ENCODE measurements around the gene SKA3. TPM values are rescaled to one million over a fixed set of nuclear protein-coding genes. Genes with fewer than 3 reads are reported as not detected.

The SKA3 gene
- total and polyA plus RNA-seq, 2 donors (not counting 1 experiment from before 2014, with no cell fraction given): 6.1 to 6.6 TPM

- Histone ChIP-seq H3K4me1 (ENCODE audit: control insufficient read depth, extremely low read depth, insufficient read depth, low read length) (no peaks in the 10 kb centered on the region), H3K9ac (ENCODE audit: insufficient read depth, low read length) (no peak overlapping the region), H3K27me3 (ENCODE audit: control insufficient read depth, insufficient read depth, low read length) (no peaks in the 10 kb centered on the region), H3K4me3 (replicated peaks in 1 of 4; ENCODE audit: control extremely low read depth in 1 of 4, insufficient read depth in 1 of 4, low read depth in 3 of 4, low read length in 4 of 4) (no peak overlapping the region), H3K4me2 (ENCODE audit: extremely low read depth, insufficient read depth, low read length) (no peak overlapping the region), H3K36me3 (ENCODE audit: control insufficient read depth, insufficient read depth, low read length) (no peaks in the 10 kb centered on the region), H4K20me1 (ENCODE audit: control insufficient read depth, extremely low read depth, insufficient read depth, low read length) (no peaks in the 10 kb centered on the region), H3K9me3 (ENCODE audit: control insufficient read depth, insufficient read depth, low read depth, low read length) (no peaks in the 10 kb centered on the region), H2AFZ (ENCODE audit: low read length) (no peak overlapping the region), H3K27ac (ENCODE audit: insufficient read depth, low read length) (no peak overlapping the region), H3K79me2 (ENCODE audit: control insufficient read depth, insufficient read depth, low read length) (no peaks in the 10 kb centered on the region)
- DNase-seq (ENCODE audit: low read depth in 2 of 2): no peak
- TF ChIP-seq CTCF (conservative IDR thresholded peaks at IDR 0.05 in 1 of 2, IDR thresholded peaks at IDR 0.05 in 1 of 2; ENCODE audit: low read depth in 1 of 2, low read length in 2 of 2) (no peak), EZH2 (IDR thresholded peaks at IDR 0.05; ENCODE audit: low read length, missing control alignments) (no peak)
These were observed 60.2 kb downstream of the SKA3 start for GRCh38 chr13:21116141-21116540.

GRCh38 chr13:21115231-21115630 is 61.1 kb downstream of the SKA3 start:
- H3K36me3 ChIP-seq (ENCODE audit: control insufficient read depth, insufficient read depth, low read length): no peaks in the 10 kb centered on the region
- no peak overlapping the region for H2AFZ ChIP-seq (ENCODE audit: low read length)
- no peak overlapping the region for H3K27ac ChIP-seq (ENCODE audit: insufficient read depth, low read length)
- H4K20me1 ChIP-seq (ENCODE audit: control insufficient read depth, extremely low read depth, insufficient read depth, low read length): no peaks in the 10 kb centered on the region
- H3K79me2 ChIP-seq (ENCODE audit: control insufficient read depth, insufficient read depth, low read length): no peaks in the 10 kb centered on the region
- no peak overlapping the region for H3K4me2 ChIP-seq (ENCODE audit: extremely low read depth, insufficient read depth, low read length)
- no peaks in the 10 kb centered on the region for H3K9me3 ChIP-seq (ENCODE audit: control insufficient read depth, insufficient read depth, low read depth, low read length)
- no peaks in the 10 kb centered on the region for H3K27me3 ChIP-seq (ENCODE audit: control insufficient read depth, insufficient read depth, low read length)
- DNase-seq (ENCODE audit: low read depth in 2 of 2): no peak
- H3K4me3 ChIP-seq (replicated peaks in 1 of 4; ENCODE audit: control extremely low read depth in 1 of 4, insufficient read depth in 1 of 4, low read depth in 3 of 4, low read length in 4 of 4): no peak overlapping the region
- no peaks in the 10 kb centered on the region for H3K4me1 ChIP-seq (ENCODE audit: control insufficient read depth, extremely low read depth, insufficient read depth, low read length)
- H3K9ac ChIP-seq (ENCODE audit: insufficient read depth, low read length): no peak overlapping the region
- no peak for TF ChIP-seq CTCF (conservative IDR thresholded peaks at IDR 0.05 in 1 of 2, IDR thresholded peaks at IDR 0.05 in 1 of 2; ENCODE audit: low read depth in 1 of 2, low read length in 2 of 2)
- TF ChIP-seq EZH2 (IDR thresholded peaks at IDR 0.05; ENCODE audit: low read length, missing control alignments): no peak

GRCh38 chr13:21111546-21111945 is 64.8 kb downstream of the SKA3 start:
- no peak overlapping the region for H3K9ac ChIP-seq (ENCODE audit: insufficient read depth, low read length)
- no peak overlapping the region for H3K4me2 ChIP-seq (ENCODE audit: extremely low read depth, insufficient read depth, low read length)
- H3K9me3 ChIP-seq (ENCODE audit: control insufficient read depth, insufficient read depth, low read depth, low read length): no peaks in the 10 kb centered on the region
- TF ChIP-seq EZH2 (IDR thresholded peaks at IDR 0.05; ENCODE audit: low read length, missing control alignments): no peak
- no peak for TF ChIP-seq CTCF (conservative IDR thresholded peaks at IDR 0.05 in 1 of 2, IDR thresholded peaks at IDR 0.05 in 1 of 2; ENCODE audit: low read depth in 1 of 2, low read length in 2 of 2)
- no peaks in the 10 kb centered on the region for H3K27me3 ChIP-seq (ENCODE audit: control insufficient read depth, insufficient read depth, low read length)
- H3K27ac ChIP-seq (ENCODE audit: insufficient read depth, low read length): no peak overlapping the region
- no peaks in the 10 kb centered on the region for H3K79me2 ChIP-seq (ENCODE audit: control insufficient read depth, insufficient read depth, low read length)
- H3K36me3 ChIP-seq (ENCODE audit: control insufficient read depth, insufficient read depth, low read length): no peaks in the 10 kb centered on the region
- no peaks in the 10 kb centered on the region for H4K20me1 ChIP-seq (ENCODE audit: control insufficient read depth, extremely low read depth, insufficient read depth, low read length)
- no peaks in the 10 kb centered on the region for H3K4me1 ChIP-seq (ENCODE audit: control insufficient read depth, extremely low read depth, insufficient read depth, low read length)
- DNase-seq (ENCODE audit: low read depth in 2 of 2): no peak
- no peak overlapping the region for H3K4me3 ChIP-seq (replicated peaks in 1 of 4; ENCODE audit: control extremely low read depth in 1 of 4, insufficient read depth in 1 of 4, low read depth in 3 of 4, low read length in 4 of 4)
- H2AFZ ChIP-seq (ENCODE audit: low read length): no peak overlapping the region

Measured in fibroblast of lung (primary cell).